HG03575 (cell line): ENCODE results near the gene NFS1.

ENCODE experiments used
- ATAC-seq: cut with Tn5 transposase; IDR thresholded peaks from one replicate; pipeline ENCODE4 v1.9.1; 2021; ENCODE audit not compliant: unreplicated experiment, insufficient number of reproducible peaks, low FRiP score; ENCODE audit errors: extremely low read depth

Gene NFS1

GRCh38 chr20:35625584-35626385 is 73.4 kb downstream of the NFS1 start:
- ATAC-seq, result no peak

DNA sequence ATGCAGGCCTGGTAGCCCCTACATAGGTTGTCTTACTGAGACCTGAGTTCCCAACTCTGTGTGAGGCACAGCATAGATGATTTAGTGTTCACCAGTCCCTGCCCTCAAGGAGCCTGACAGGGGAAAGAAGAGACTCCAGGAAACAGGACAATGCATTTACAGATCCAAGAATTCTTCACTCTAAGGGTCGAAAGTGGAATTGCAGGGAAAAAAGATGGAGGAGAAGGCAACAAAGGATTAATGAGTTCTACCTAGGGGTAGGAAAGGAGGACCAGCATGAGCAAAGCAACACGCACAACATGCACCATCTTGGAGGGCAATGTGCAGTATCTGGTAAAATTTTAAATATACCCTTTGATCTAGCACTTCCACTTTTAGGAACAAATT is 77.6 kb downstream of the NFS1 start:
- no peak for ATAC-seq

DNA sequence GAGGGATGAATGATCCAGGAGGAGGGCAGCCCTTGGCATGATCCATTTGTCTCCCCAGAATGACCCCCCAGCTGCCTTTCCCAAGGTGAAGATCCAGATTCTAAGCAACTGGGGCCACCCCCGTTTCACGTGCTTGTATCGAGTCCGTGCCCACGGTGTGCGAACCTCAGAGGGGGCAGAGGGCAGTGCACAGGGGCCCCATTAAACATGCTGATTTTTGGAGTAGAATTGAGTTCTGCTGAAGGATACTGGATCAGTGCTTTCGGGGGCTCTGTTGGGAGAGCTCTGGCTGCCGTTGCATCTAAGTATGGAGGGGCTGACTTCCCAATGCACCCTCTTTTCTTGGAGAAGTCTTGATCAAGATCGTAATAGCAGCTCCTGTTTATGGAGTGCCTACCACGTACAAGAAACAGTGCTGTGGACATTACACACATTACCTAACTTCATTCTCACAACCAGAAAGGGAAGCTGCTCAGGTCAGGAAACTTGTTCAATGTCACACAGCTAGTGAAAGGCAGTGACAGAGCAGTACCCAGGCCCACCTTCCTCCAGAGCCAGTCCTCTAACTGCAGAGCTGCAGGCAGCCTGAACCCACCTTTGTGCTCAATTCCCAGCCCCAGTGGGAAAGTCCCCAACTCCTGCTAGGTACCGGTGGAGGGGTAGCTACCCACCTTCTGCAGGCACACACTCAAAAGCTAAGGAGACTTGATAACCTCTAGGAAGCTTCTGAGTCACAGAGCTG is 78.2 kb downstream of the NFS1 start:
- no peak for ATAC-seq

GRCh38 chr20:35619196-35620095 is 79.7 kb downstream of the NFS1 start:
- no peak for ATAC-seq

DNA sequence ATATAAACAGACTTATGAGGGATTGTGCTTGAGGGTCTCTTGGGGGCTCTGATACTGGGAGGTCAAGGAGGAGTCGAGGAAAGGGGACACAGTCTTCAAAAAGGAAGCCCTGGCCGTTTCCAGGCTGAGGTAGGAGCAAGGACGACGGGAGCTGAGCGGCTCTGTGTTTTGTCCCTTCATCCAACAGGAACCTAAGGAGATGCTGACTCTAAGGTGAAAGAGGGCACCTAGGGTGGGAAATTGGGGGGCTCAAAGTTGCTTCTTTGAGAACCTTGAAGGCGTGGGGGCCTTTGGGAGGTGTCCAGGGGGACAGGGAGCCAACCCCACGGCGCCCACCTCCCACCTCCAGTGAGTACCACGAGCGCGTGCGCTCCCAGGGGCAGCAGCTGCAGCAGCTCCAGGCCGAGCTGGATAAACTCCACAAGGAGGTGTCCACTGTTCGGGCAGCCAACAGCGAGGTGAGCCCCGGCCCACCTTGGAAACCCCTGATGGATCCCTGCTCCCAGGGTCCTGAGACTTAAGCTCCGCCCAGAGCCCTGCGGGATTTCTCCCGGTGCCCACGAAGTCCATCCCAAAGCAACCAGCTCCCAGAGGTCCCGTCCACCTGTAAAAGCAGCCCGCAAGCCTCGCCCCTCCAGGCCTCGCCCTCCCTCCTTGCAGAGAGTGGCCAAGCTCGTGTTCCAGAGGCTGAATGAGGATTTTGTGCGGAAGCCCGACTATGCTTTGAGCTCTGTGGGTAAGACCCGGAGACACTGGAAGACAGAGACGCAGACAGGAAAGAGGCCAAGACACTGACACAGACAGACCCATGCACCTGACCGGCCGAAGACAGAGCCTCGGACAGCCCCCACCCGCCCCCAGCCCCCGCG is 80.7 kb downstream of the NFS1 start:
- ATAC-seq, result no peak
